Retinal pigment epithelial cell (primary cell): ENCODE results near the gene MAFB.

Experiments used
- DNase-seq: peaks from one replicate; pipeline ENCODE4 v3.0.0-alpha.2; 2010; ENCODE audit warnings: low read depth
- H3K4me3 ChIP-seq: 2 replicates; pipeline ENCODE4 v1.5.1; 2011; ENCODE audit warnings: mild to moderate bottlenecking, low read length, control low read depth, moderate library complexity
- CTCF ChIP-seq: conservative IDR thresholded peaks from 2 replicates; pipeline ENCODE4 v1.5.1; 2011; ENCODE audit warnings: low read depth, low read length, control low read depth, inconsistent platforms

The MAFB gene

DNA sequence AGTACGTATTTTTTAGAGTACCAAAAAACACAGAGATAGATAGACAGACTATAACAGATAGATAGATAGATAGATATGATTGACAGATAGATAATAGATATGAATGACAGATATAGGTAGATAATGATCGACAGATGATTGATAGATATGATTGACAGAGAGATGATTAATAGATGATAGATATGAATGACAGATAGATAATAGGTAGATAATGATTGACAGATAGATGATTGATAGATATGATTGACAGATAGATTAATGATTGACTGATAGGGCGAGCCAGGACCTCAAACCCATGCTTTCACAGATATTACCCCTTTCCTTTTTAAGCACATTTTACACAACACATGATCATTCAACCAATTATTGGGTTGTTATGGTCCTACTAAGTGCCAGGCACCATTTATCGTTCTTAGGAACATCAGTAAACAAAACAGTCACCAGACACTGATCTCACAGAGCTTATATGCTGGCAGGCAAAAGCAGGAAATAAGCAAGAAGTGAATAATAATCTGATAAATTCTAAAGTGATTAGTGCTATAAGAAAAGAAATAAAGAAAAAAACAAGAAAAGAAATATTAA lies 11.6 kb downstream of the MAFB start:
- H3K4me3 ChIP-seq = no peak overlapping the region
- no peak for TF ChIP-seq CTCF
- no peak for DNase-seq

GRCh38 chr20:40676491-40677269 lies 12.4 kb downstream of the MAFB start:
- H3K4me3 ChIP-seq = no peak overlapping the region
- DNase-seq = no peak
- no peak for TF ChIP-seq CTCF

DNA sequence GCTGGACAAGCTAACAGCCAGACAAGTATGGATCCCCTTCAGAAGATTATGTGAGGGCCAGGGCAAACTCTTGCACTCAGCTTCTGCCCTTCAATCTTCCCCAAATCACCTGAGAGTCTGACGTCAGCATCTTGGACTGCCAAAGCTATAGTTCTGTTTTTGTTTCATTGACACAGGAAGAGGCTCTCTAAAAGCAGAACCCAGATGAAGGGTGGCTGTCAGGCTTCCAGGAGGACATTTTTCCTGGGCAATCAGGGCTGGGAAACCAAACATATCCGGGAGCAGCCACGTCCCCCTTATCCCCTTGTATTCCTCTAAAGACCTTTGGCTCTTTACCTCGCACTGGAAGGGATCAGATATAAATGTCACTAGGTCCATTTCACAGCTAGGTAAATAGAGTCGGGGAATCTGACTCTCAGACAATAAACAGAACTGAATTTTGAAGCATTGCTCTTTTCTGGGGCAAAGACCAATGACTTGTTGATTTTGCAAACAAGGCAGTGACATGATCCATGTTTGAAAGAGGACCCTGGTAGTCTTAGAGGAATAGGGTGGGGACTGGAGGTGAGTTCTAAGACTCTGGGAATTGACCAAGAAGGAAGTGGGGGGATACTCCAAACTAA lies 13.3 kb downstream of the MAFB start:
- no peak overlapping the region for H3K4me3 ChIP-seq
- no peak for DNase-seq
- TF ChIP-seq CTCF = no peak

DNA sequence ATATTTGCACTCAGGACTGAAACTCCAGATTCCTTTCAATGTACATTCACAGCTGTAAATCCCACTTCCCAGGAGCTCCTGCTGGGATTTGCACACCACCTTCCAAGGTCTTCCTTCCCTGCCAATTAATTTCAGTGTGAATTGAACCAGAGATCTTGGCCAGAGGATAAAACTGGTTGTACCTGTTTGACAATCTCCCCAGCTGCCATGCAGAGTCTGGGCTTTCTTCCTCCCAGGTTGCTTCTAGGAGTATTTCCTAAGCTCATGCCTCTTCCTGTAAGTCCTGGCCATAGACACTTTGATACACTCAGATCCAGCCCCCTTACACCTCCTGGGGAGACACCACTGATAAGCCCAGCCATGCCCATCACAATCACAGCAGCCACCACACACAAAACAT lies 15.6 kb downstream of the MAFB start:
- no peak for DNase-seq
- no peak for TF ChIP-seq CTCF
- no peak overlapping the region for H3K4me3 ChIP-seq

GRCh38 chr20:40672095-40672494 lies 16.9 kb downstream of the MAFB start:
- DNase-seq = no peak
- no peak overlapping the region for H3K4me3 ChIP-seq
- no peak for TF ChIP-seq CTCF

DNA sequence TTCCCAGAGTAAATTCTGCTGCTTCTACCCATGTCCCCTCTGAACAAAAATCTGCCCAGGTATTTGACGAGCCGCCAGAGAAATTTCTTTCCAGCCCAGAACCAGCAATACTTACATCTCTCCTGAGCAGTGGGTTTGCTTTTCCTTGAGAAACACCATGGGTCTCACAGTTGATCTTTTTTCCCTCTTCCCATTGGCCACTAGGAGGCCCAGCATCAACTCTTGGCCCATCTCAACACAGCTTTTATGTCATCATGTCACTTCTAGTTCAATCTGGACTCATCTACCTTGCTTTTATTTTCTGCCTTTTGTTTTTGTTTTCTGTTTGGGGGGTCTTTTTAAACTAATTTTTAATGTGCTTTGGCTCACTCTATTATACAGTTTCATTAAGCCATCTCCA lies 18.8 kb downstream of the MAFB start:
- DNase-seq = no peak
- no peak overlapping the region for H3K4me3 ChIP-seq
- no peak for TF ChIP-seq CTCF

DNA sequence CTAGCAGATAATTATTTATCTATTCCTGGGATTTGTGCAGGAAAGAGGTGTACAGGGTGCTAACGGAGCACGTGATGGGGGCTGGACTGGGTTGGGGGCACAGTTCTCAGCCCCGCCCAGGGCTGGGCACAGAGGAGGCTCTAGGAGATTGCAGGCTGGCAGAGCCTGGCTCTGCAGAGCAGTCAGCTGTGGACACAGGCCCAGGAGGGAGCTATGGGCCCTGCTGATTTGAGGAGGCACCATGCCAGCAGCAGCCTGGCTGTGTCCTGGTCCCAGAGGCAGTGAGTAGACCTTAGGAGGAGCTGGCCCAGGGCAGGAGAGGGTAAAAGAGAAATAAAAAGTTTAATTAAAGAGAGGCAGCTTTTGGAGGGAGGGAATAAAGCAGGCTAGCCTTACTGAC lies 19.3 kb downstream of the MAFB start:
- no peak overlapping the region for H3K4me3 ChIP-seq
- TF ChIP-seq CTCF = no peak
- no peak for DNase-seq
